ENCODE measurements around the gene PGA3.
"Not testable (repeated sequence)": the region's sequence is repeated elsewhere in the genome, so short reads cannot be mapped to it uniquely, and the experiment has no call there.

The PGA3 gene

DNA sequence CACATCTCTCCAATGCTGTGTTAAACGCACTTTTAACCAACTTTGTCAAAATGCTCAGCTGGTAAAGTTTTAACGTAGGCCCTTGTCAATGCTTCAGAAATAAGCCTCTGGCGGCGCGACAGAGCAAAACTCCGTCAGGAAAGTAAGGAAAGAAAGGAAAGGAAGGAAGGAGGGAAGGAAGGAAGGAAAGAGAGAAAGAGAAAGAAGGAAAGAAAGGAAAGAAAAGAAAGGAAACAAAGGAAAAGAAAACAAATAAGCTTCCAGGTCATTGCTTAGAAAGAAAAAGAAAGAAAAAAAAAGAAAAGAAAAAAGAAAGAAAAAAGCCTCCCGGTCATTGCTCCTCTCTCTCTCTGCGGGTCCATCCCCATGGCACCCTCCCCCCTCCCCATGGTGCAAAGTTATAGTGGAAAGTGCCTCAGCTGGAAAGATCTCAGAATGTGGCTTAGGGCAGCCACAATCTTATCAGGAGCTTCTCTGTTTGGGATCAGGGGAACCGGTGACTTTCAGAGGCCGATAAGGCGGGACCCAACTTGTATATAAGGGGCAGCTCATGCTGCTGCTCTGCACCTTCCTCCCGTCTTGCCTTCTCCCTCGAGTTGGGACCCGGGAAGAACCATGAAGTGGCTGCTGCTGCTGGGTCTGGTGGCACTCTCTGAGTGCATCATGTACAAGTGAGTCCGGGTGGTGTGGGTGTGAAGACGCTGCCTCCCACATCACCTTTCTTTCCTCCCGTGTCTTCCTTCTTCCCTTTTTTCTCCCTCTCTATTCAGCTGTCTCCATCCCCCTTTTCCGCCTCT lies at the start of gene PGA3:
TSS of gene PGA3 (plus strand) at position 566 of the 797 bp plus-strand sequence. CDS start at position 616, 50 bp downstream.
- not testable (repeated sequence) for DNase-seq (ENCODE audit: low read depth in 2 of 2)

DNA sequence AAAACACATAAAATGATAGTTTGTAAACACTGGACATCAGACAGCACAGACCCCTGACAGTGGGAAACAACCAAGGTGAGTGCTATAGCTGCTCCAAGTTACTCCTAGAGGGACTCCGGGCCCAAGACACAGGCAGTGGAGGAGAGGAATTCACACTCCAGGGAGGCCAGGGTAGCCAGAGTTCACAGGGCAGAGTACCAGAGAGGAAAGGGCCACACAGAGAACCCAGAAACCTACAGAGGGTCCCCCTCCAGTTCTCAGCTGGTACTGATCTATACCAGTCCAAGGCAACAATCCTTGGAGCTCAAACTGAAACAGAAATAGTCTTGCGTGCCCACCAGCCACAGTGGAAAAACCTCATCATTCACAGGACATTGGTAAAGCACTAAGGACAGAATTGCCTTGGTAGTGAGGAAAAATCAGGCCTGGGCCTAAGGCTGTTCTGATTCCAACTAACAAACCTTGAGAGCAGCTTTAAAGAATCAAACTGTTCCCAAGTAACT lies 49.7 kb upstream of the PGA3 start:
- DNase-seq (ENCODE audit: low read depth in 2 of 2) = no peak

DNA sequence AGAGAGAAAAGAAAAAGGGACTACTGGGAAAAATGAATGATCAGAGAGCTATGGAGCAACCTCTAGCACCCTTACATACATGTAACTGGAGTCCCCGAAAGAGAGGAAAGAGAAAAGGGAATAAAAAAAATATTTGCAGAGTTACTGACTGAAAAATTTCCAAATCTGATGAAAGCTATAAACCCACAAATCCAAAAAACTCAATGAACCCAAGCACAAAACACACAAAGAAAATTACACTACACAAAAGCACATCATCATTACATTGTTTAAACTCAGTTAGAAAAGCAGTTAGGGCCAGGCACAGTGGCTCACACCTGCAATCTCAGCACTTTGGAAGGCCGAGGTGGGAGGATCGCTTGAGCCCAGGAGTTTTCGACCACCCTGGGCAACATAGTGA lies 48.8 kb upstream of the PGA3 start:
- DNase-seq (ENCODE audit: low read depth in 2 of 2) = no peak

DNA sequence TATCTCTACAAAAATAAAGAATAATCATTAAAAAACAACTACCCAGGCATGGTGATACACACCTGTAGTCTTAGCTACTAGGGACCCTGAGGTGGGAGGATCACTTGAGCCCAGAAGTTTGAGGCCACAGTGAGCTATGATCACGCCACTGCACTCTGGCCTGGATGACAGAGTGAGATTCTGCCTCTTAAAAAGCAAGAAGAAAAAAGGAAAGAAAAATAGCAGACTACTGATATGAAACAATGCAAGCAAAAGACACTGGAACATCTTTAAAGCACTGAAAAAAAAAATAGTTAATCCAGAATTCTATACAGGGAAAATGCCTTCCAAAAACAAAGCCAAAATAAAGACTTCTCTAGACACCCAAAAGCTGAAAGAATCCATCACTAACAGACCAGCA lies 48.0 kb upstream of the PGA3 start:
- no peak for DNase-seq (ENCODE audit: low read depth in 2 of 2)

DNA sequence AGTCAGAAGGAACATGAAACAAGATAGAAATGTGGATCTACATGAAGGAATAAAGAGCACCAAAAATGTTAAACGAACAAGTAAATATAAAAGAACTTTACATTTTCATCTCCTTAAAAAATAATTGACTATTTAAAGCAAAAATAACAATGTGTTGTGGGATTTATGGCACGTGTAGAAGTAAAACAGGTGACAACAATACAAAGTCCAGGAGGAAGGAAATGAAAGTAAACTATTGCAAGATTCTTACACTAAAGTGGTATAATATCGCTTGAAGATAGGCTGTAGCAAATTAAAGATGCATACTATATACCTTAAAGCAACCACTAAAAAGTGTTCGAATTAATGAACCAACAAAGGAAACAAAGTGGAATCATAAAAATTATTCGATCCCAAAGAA lies 47.6 kb upstream of the PGA3 start:
- DNase-seq (ENCODE audit: low read depth in 2 of 2) = no peak

DNA sequence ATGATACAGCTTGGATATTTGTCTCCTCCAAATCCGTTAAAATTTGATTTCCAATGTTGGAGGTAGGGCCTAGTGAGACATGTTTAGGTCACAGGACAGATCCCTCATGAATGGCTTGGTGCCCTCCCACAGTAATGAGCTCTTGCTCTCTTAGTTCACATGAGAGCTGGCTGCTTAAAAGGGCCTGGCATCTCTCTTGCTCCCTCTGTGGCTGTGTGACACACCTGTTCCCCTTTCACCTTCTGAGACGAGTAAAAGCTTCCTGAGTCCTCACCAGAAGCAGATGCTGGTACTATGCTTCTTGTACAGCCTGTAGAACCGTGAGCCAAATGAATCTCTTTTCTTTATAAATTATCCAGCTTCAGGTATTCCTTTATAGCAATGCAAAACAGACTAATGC lies 45.6 kb upstream of the PGA3 start:
- DNase-seq (ENCODE audit: low read depth in 2 of 2) = no peak

DNA sequence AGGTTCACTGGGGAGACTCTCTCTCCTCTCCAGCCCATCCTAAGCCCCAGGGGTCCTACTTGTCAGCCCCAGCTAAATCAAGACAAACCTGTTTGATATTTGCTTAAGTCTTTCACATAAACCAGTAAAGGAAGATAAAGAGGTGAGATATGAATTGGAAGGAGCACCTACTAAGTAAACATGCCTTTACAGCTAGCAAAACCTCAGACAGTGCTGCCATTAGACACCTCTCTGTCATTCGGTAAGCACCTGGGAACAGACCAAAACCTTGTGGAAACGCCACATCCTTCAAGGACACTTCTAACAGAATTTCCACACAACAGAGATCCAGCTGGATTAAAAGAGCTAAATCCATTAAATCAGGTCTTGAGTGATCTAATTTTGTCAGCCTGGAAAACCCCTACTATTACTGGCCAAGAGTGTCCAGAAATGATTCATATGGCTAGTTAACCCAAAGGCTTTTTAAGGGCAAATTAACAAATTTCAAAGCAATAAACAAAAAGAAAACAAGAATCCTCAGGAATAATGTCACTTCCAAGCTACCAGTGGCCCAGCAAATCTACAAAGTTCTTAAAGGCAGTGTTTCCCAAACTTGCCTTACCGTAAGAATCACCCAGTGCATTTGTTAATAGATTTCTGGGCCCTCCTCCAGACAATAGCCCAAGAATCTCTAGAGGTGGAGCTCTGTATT lies 44.5 kb upstream of the PGA3 start:
- DNase-seq (ENCODE audit: low read depth in 2 of 2) = no peak

DNA sequence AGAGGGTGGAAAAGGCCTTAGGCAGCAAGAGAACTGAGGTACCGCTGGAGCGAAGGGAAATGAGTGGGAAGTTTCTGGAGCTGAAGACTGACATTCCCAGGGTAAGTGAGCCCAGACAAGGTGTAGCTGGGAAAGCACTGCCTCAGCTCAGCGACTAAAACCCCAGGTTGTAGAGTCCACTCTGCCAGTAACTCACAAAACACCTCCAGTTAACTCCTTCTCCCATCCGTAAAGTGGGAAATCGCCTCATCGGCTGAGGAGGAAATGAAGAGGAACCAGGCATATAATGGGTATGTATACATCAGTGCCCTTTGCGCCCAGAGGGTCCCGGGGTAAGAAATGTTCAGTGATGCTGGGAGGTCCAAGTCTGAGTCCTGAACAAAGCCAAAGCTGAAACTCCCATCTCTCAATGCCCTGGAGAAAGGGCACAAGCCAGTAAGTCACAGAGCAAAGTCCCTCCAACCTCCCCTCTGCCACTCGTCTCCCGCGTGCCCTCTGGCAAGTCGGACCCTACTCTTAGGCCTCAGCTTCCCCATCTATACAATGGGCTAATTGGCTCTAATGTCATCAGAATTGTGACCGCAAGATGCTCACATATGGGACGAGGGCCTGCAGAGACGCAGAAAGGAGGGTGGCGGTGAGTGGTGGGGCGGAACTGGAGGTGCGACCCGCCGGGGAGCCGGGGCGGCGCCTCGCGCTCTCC lies 42.7 kb upstream of the PGA3 start:
- DNase-seq (ENCODE audit: low read depth in 2 of 2) = no peak

DNA sequence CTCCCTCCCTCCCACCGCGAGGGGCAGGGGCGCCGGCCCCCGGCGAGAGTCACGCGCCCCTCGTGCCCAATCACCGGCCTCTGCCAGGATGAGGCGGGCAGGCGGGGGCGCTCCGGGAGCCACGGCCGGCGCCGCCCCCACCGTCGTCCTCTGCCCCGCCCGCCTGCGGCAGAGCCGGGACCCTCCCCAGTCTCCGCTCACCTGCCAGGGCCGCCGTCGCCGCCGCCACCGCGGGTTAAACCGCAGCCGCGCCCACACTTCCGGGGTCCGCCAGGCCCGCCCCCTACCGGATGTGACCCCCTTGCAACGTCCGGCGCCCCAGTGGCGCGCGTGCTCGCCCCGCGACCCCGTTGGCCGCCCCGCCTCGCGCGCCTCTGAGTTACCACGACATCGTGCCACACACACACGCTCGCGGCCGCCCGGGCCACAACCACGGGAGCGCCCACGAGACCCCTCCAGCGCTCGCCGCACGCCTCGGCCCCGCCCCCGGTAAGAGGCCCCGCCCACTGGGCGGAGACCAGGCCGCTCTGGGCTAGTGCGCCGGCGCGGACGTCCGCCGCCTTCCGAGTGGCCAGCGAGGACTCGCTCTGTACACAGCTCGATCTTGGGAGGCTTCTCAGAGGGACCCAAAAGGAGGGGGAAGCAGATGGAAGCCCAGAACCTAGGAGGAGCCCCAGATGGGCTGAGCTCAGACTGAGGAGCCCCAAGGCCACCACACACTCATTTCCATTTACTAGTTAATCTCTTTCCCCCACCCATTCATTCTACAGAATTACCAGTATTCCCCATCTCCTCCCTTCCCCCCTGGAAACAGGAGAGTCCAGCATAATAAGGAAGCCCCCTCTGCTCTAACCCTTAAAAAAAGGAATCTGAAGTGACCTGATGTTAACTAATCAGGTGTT lies 41.9 kb upstream of the PGA3 start, which contains the start of gene VPS37C:
TSS of gene VPS37C (minus strand) at position 237 of the 902 bp plus-strand sequence. CDS start 22,597 bp downstream, outside the sequence.
- DNase-seq (ENCODE audit: low read depth in 2 of 2) = peak; percentile 81 to 86

DNA sequence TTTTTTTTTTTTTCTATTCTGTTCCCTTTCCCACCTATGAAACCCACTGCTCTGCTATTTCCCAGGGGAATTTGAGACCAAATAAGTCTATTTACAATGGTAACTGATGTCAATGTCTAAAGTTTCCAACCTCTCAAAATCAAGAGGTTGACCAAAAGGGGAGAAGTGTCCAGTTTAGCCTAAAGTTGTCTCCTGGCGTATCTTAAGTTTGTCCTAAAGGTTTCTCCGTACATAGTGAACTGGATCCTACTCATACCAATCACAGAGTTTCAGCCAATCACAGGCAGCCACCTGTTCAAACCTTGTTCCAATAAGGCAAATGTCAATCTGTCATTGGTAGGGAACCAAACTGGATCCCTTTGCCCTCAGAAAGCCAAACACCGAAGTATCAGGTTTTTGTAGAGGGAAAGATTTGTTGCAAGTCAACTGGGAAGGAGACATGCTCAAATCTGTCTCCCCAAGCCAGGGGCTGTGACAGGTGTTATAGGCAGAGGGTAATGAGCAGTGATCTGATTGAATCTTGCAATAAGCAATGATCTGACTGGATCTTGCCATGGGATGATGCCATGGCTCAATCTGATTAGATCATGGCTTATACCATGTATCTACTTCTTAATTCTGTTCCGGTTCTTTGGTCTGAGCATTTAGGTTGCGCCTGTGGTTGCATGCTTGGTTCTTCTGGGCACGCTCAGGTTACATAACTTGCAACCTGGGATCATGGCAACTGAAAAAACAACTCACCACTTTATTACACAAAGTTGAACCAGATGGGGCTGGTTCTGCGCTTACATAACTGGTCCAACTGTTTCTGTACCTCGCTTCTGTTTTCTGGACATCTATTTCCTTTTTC lies 41.0 kb upstream of the PGA3 start:
- no peak for DNase-seq (ENCODE audit: low read depth in 2 of 2)

DNA sequence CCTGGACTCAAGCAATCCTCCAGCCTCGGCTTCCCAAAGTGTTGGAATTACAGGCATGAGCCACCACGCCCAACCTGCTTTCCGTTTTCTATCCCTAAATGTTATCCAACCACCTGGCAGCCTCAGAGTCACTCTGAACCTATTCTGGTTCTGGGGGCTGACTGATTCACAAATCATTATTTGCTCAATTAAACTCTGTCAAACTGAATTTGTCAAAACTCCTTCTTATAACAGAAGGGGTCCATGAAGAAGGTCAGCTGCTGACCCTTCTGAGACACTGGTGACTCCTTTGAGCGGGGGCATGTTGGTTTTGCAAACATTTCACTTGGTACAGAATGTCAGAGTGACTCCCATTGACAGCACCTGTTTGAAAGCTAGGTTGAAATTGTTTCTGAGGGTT lies 40.3 kb upstream of the PGA3 start:
- DNase-seq (ENCODE audit: low read depth in 2 of 2) = no peak

DNA sequence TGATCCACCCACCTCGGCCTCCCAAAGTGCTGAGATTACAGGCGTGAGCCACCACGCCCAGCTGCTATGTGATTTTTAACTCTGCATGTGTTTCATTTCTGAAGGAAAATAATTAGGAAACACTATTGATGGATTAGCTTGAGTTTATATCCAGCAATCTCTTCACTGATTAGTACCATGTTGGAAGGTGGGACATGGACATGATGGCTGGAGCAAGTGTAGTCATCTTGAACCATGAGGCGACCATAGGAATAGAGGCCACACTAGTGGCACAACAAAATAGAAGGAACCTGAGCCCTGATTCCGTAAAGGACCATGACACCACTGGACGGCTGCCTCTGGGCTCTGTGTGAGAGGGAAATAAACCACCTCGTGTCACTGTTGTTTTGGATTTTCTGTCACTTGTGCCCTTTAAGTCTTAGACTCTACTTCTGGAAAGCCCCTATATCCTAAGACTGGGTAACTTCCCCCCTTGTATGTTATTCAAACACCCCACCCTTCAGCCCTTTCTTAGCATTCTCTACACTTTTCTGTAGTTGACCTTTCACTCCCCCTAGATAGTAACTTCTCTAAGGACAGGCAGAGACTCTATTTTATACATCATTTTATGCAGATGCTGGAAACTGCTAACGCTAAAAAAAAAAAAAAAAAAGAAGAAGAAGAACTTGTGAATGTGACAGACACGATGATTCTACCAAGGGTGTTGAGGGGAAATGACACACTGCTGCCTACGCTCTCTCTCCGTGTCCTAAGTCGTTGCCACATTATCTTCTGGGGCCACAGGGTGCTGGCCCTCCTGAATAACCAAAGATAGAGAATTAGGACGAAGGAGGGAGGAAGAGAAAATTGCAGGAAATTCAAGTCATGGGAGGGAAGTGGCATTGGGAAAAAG lies 39.4 kb upstream of the PGA3 start:
- no peak for DNase-seq (ENCODE audit: low read depth in 2 of 2)

DNA sequence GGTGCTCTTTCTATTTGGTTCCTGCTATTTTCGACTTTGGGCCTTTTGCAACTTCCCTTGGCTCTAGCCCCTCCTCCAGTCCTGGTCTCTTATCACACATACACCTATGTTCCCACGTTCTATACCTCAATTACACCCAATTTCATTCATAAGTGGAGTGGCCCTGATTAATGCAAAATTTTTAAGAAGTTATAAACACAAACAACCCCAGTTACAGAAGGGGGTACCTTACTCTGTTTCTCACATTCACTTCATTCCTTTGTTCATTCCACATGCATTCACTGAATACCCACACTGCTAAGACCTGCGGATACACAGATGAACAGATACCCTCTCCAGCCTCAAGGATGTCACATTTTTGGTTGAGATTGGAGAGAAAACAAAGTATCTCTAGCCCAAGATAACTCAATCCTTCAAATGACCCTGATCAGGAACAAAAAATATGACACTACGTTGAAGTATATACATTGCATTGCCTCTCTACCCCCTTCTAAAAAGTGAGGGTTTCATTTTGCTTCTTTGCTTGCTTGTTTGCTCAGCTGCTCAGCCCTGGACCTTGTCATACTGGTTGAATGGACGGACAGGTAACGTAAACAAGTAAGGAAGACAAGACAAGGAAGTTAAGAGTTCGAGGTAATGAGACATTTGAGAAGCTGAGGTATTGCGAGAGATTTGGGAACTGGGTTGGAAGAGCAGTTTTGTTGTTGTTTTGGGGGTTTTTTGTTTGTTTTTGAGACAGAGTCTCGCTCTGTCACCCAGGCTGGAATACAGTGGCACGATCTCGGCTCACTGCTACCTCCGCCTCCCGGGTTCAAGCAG lies 38.5 kb upstream of the PGA3 start:
- no peak for DNase-seq (ENCODE audit: low read depth in 2 of 2)

DNA sequence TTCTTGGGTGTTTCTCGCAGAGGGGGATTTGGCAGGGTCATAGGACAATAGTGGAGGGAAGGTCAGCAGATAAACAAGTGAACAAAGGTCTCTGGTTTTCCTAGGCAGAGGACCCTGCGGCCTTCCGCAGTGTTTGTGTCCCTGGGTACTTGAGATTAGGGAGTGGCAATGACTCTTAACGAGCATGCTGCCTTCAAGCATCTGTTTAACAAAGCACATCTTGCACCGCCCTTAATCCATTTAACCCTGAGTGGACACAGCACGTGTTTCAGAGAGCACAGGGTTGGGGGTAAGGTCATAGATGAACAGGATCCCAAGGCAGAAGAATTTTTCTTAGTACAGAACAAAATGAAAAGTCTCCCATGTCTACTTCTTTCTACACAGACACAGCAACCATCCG lies 37.5 kb upstream of the PGA3 start:
- DNase-seq (ENCODE audit: low read depth in 2 of 2) = not testable (repeated sequence)

DNA sequence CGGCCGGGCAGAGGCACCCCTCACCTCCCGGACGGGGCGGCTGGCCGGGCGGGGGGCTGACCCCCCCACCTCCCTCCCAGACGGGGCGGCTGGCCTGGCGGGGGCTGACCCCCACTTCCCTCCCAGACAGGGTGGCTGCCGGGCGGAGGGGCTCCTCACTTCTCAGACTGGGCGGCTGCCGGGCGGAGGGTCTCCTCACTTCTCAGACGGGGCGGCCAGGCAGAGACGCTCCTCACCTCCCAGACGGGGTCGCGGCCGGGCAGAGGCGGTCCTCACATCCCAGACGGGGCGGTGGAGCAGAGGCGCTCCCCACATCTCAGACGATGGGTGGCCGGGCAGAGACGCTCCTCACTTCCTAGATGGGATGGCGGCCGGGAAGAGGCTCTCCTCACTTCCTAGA lies 37.0 kb upstream of the PGA3 start:
- not testable (repeated sequence) for DNase-seq (ENCODE audit: low read depth in 2 of 2)

DNA sequence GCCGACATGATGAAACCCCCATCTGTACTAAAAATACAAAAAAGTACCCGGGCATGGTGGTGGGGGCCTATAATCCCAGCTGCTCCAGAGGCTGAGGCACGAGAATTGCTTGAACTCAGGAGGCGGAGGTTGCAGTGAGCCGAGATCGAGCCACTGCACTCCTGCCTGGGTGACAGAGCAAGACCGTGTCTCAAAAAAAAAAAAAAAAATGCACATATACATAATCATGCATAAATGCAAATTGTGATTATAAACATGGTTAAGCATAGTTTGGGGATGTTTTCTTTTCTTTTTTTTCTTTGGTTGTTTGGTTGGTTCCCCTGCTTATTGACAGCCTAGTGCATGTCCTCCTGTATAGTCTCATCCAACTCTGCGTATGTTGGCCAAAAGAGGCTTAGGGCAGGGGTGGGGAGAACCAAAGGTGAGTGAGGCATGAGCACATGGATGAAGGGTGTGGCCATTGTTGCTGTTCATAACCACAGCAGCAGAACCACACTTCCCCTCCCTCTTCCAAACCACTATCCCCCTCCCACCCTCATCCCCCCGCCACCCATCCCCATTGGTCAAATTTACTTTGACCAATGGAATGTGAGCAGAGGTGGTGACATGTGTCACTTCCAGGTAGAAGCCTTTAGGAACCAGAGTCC lies 35.1 kb upstream of the PGA3 start:
- no peak for DNase-seq (ENCODE audit: low read depth in 2 of 2)

DNA sequence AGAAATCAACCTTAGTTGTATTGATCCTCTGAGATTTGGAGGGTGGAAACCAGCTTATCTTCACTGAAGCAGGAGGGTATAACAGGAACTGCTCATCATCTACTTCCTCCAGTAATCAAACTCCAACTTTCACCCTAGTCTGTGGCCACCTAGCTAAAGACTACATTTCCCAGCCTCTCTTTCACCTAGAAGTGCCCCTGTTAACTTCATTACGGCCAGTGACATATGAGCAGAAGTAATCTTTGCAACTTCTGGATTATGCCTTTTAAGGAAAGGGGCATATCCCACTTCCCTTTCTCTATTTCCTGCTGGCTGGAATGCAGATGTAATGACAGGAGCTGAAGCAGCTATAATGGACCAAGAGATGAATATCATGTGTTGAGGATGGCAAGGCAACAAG lies 34.5 kb upstream of the PGA3 start:
- no peak for DNase-seq (ENCODE audit: low read depth in 2 of 2)

DNA sequence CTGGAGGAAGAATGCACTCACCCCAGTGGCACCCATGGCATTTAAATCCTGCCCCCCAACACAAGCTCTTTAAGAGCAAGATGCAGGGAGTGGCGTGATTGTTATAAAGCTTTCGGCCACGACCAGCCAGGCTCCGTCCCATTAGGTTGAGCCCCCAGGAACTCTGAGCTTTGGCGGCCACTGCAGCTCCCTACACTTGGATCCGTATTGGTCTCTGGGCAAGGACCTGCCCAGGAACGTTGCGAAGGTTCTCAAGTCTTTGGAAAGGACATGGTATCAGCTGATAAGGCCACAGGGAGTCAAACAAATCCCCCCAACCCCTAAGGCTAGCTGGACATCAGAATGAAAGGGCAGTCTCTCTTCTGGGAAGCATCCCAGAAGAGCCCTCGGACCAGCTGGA lies 32.7 kb upstream of the PGA3 start:
- no peak for DNase-seq (ENCODE audit: low read depth in 2 of 2)
